Measurements from ENCODE around the gene ARHGAP42. TPM values are rescaled to one million over a fixed set of nuclear protein-coding genes. Genes with fewer than 3 reads are reported as not detected.
A peak's percentile ranks its signal among the peaks of the same experiment; 100 is the strongest.

The ARHGAP42 gene
- total and polyA plus RNA-seq, 5 donors from 2014 or later: not detected

DNA sequence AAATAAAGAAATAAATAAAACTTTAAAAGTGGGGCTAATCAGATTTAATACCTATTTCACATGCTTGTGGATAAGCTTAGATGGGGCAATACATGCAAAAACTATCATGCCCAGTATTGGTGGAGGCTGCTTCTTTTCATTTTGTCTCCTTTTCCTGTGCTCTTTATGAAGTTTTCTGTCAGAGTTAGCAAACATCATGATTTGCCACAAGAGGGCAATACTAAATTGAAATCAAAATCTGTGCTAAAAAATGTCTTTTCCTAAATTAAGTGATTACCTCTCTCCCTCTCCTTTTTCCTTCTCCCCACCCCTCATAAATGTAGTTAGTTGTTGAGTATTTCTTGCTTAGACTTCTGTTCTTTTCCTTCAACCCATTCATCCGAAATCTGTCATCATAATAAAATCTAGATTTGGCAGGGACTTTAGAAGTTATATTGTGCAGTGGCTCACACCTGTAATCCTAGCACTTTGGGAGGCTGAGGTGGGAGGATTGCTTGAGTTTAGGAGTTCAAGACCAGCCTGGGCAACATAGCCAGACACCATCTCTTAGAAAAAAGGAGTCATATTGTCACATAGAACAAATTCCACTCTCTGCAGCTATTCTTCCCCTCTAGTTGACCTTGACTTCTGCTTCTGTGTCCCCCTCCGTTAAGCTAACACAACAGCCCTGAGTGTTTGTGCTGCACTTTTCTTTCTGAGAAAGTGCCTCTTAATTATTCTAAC, 4.7 kb upstream of the ARHGAP42 start:
- Histone ChIP-seq H3K9me3 (ENCODE audit: control insufficient read depth in 2 of 2, low read length in 2 of 2) (no peaks in the 10 kb centered on the region), H3K36me3 (ENCODE audit: control insufficient read depth, insufficient read depth, low read length) (no peaks in the 10 kb centered on the region), H3K4me1 (ENCODE audit: control insufficient read depth, insufficient read depth, low read length, poor library complexity, severe bottlenecking) (no peaks in the 10 kb centered on the region), H3K27me3 (ENCODE audit: control insufficient read depth, insufficient read depth, low read length) (no peaks in the 10 kb centered on the region), H3K4me3 (ENCODE audit: low read depth, low read length) (no peak overlapping the region), H3K27ac (ENCODE audit: insufficient read depth, low read length, poor library complexity, severe bottlenecking) (no peak overlapping the region)
- Mint-ChIP-seq H3K27ac (no peak overlapping the region), H3K4me1 (peaks cover 0 to 8% (median 0%) of the 10 kb centered on the region in 4 donors), H3K36me3 (no peaks in the 10 kb centered on the region), H3K4me3 (no peak overlapping the region), H3K27me3 (peaks cover 18% of the 10 kb centered on the region), H3K9me3 (peaks cover 0 to 13% (median 2%) of the 10 kb centered on the region in 7 donors)
- ATAC-seq (ENCODE audit: low read depth in 2 of 2) (no peak), DNase-seq (no peak)

DNA sequence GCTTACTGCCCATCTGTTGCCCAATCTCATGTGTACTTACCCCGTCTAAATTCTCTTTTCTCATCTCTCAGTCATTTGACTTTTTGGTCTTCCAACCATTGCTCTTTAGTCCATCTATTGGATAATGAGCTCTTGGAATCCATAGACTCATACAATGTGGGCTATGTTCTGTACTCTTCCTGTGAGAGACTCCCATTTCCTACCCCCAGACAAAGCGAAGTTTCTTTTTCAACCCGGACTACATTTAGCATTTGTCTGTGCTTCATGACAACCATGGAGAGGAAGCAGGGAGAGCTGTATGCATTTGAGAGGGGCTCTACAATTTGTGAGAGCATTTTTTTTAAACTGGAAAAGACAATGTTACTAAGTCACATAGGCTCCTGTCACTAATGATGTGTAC, 4.0 kb upstream of the ARHGAP42 start:
- peaks cover 0 to 12% (median 0%) of the 10 kb centered on the region in 4 donors for H3K4me1 Mint-ChIP-seq
- H3K9me3 ChIP-seq (ENCODE audit: control insufficient read depth in 2 of 2, low read length in 2 of 2): no peaks in the 10 kb centered on the region
- H3K4me3 ChIP-seq (ENCODE audit: low read depth, low read length): no peak overlapping the region
- ATAC-seq (ENCODE audit: low read depth in 2 of 2) (no peak), DNase-seq (no peak)
- no peaks in the 10 kb centered on the region for H3K36me3 Mint-ChIP-seq
- no peaks in the 10 kb centered on the region for H3K4me1 ChIP-seq (ENCODE audit: control insufficient read depth, insufficient read depth, low read length, poor library complexity, severe bottlenecking)
- no peak overlapping the region for H3K4me3 Mint-ChIP-seq
- no peak overlapping the region for H3K27ac Mint-ChIP-seq
- H3K27me3 ChIP-seq (ENCODE audit: control insufficient read depth, insufficient read depth, low read length): peaks cover 1% of the 10 kb centered on the region
- H3K9me3 Mint-ChIP-seq: peaks cover 0 to 13% (median 2%) of the 10 kb centered on the region in 7 donors
- peaks cover 21% of the 10 kb centered on the region for H3K27me3 Mint-ChIP-seq
- no peak overlapping the region for H3K27ac ChIP-seq (ENCODE audit: insufficient read depth, low read length, poor library complexity, severe bottlenecking)
- no peaks in the 10 kb centered on the region for H3K36me3 ChIP-seq (ENCODE audit: control insufficient read depth, insufficient read depth, low read length)

- Histone ChIP-seq H3K4me1 (ENCODE audit: control insufficient read depth, insufficient read depth, low read length, poor library complexity, severe bottlenecking) (no peaks in the 10 kb centered on the region), H3K9me3 (ENCODE audit: control insufficient read depth in 2 of 2, low read length in 2 of 2) (no peaks in the 10 kb centered on the region), H3K36me3 (ENCODE audit: control insufficient read depth, insufficient read depth, low read length) (no peaks in the 10 kb centered on the region), H3K27ac (ENCODE audit: insufficient read depth, low read length, poor library complexity, severe bottlenecking) (no peak overlapping the region), H3K27me3 (ENCODE audit: control insufficient read depth, insufficient read depth, low read length) (peaks cover 5% of the 10 kb centered on the region), H3K4me3 (ENCODE audit: low read depth, low read length) (no peak overlapping the region)
- H3K4me1 Mint-ChIP-seq: peaks cover 0 to 14% (median 0%) of the 10 kb centered on the region in 4 donors
- no peak overlapping the region for H3K4me3 Mint-ChIP-seq
- DNase-seq (no peak), ATAC-seq (ENCODE audit: low read depth in 2 of 2) (no peak)
- H3K36me3 Mint-ChIP-seq: no peaks in the 10 kb centered on the region
- peaks cover 25% of the 10 kb centered on the region for H3K27me3 Mint-ChIP-seq
- H3K9me3 Mint-ChIP-seq: peaks cover 0 to 13% (median 2%) of the 10 kb centered on the region in 7 donors
- no peak overlapping the region for H3K27ac Mint-ChIP-seq
Observed at GRCh38 chr11:100684101-100685065, 2.7 kb upstream of the ARHGAP42 start.

- Histone ChIP-seq H3K36me3 (ENCODE audit: control insufficient read depth, insufficient read depth, low read length) (no peaks in the 10 kb centered on the region), H3K4me1 (ENCODE audit: control insufficient read depth, insufficient read depth, low read length, poor library complexity, severe bottlenecking) (no peaks in the 10 kb centered on the region), H3K9me3 (ENCODE audit: control insufficient read depth in 2 of 2, low read length in 2 of 2) (no peaks in the 10 kb centered on the region), H3K27ac (ENCODE audit: insufficient read depth, low read length, poor library complexity, severe bottlenecking) (no peak overlapping the region), H3K4me3 (ENCODE audit: low read depth, low read length) (no peak overlapping the region), H3K27me3 (ENCODE audit: control insufficient read depth, insufficient read depth, low read length) (peaks cover 5% of the 10 kb centered on the region)
- Mint-ChIP-seq H3K27me3 (peaks cover 27% of the 10 kb centered on the region), H3K36me3 (no peaks in the 10 kb centered on the region), H3K27ac (no peak overlapping the region), H3K4me3 (peak overlapping the region in 2 of 4 donors; percentile 21 to 78), H3K9me3 (peaks cover 0 to 9% (median 4%) of the 10 kb centered on the region in 7 donors), H3K4me1 (peaks cover 0 to 14% (median 0%) of the 10 kb centered on the region in 4 donors)
- ATAC-seq (ENCODE audit: low read depth in 2 of 2) (no peak), DNase-seq (no peak)
Observed at GRCh38 chr11:100686476-100687053, 523 bp upstream of the ARHGAP42 start.

DNA sequence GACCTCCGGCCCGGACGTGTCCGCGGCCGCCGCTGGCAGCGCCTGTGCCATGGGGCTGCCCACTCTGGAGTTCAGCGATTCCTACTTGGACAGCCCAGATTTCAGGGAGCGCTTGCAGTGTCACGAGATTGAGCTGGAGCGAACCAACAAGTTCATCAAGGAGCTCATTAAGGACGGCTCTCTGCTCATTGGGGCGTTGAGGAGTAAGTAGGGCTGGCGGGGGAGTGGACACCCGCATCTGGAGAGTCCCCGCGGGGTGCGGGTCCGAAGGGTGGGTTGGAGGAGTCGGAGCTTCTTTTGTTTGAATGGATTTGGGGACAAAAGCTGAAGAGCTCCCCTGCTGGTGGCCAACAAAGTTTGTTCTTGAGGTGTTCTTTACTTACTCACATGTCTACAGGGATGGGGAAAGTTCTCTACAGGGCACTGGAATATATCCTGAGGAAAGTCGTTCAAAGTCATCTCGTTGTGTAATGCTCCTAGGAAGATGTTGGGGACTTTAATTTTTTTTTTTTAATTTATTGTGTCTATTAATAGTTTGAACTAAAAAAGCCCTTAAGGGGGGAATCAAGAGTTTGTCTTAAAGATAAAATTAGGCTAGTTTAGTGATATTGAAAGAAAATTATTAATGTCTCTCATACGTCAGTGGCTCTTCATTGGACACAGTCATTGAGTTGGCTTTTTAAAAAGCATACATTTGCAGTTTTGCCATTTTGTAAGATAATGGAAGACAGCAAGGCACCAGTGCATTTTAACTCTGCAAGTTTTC, 725 bp downstream of the ARHGAP42 start:
- no peak overlapping the region for H3K27ac ChIP-seq (ENCODE audit: insufficient read depth, low read length, poor library complexity, severe bottlenecking)
- H3K4me3 ChIP-seq (ENCODE audit: low read depth, low read length): no peak overlapping the region
- H3K9me3 Mint-ChIP-seq: peaks cover 0 to 6% (median 5%) of the 10 kb centered on the region in 7 donors

DNA sequence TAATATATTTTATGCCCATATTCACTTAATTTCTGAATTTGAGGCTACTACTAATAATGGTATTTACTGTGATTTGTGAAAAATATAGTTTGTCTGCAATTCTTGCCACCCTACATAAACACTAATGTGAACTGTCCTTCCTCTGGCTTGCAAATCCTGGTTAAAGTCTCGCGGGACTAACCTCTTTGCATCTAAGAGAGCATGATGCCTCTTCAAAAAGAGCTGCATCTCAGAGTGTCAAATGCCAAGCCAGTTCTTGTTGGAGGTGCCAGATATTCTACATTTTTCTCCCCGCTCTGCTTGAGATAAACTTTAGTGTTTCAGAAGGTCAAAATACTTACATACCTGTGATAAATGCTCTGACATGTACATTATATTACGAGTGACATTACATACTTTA, 2.1 kb downstream of the ARHGAP42 start:
- no peak overlapping the region for H3K4me3 Mint-ChIP-seq
- no peak overlapping the region for H3K27ac Mint-ChIP-seq
- H3K4me1 Mint-ChIP-seq: peaks cover 0 to 11% (median 0%) of the 10 kb centered on the region in 4 donors
- no peak overlapping the region for H3K4me3 ChIP-seq (ENCODE audit: low read depth, low read length)
- H3K27me3 ChIP-seq (ENCODE audit: control insufficient read depth, insufficient read depth, low read length): peaks cover 5% of the 10 kb centered on the region
- no peaks in the 10 kb centered on the region for H3K36me3 ChIP-seq (ENCODE audit: control insufficient read depth, insufficient read depth, low read length)
- peaks cover 27% of the 10 kb centered on the region for H3K27me3 Mint-ChIP-seq
- peaks cover 0 to 6% (median 2%) of the 10 kb centered on the region in 7 donors for H3K9me3 Mint-ChIP-seq
- H3K9me3 ChIP-seq (ENCODE audit: control insufficient read depth in 2 of 2, low read length in 2 of 2): no peaks in the 10 kb centered on the region
- H3K36me3 Mint-ChIP-seq: no peaks in the 10 kb centered on the region
- no peak overlapping the region for H3K27ac ChIP-seq (ENCODE audit: insufficient read depth, low read length, poor library complexity, severe bottlenecking)
- H3K4me1 ChIP-seq (ENCODE audit: control insufficient read depth, insufficient read depth, low read length, poor library complexity, severe bottlenecking): no peaks in the 10 kb centered on the region
- DNase-seq (no peak), ATAC-seq (ENCODE audit: low read depth in 2 of 2) (no peak)

More for the DNA sequence above, 725 bp downstream of the ARHGAP42 start:
- Mint-ChIP-seq H3K4me3 (peak overlapping the region in 2 of 4 donors; percentile 47 to 75), H3K36me3 (no peaks in the 10 kb centered on the region), H3K27ac (no peak overlapping the region), H3K4me1 (peaks cover 0 to 11% (median 0%) of the 10 kb centered on the region in 4 donors), H3K27me3 (peaks cover 27% of the 10 kb centered on the region)
- H3K27me3 ChIP-seq (ENCODE audit: control insufficient read depth, insufficient read depth, low read length): peaks cover 5% of the 10 kb centered on the region
- H3K36me3 ChIP-seq (ENCODE audit: control insufficient read depth, insufficient read depth, low read length): no peaks in the 10 kb centered on the region
- H3K9me3 ChIP-seq (ENCODE audit: control insufficient read depth in 2 of 2, low read length in 2 of 2): no peaks in the 10 kb centered on the region
- no peaks in the 10 kb centered on the region for H3K4me1 ChIP-seq (ENCODE audit: control insufficient read depth, insufficient read depth, low read length, poor library complexity, severe bottlenecking)
- peak in 1 of 2 donors; percentile 31 for ATAC-seq (ENCODE audit: low read depth in 2 of 2)
- peak in 1 of 3 donors; percentile 37 for DNase-seq
